GM12865 (cell line): ENCODE data around the gene CPNE4.
"Not testable (repeated sequence)": the region's sequence is repeated elsewhere in the genome, so short reads cannot be mapped to it uniquely, and the experiment has no call there.

Experiments
- DNase-seq: peaks from one replicate; pipeline ENCODE4 v3.0.0; 2010; ENCODE audit warnings: low read depth
- H3K4me3 ChIP-seq: 2 replicates; pipeline ENCODE4 v1.5.1; 2011; ENCODE audit warnings: mild to moderate bottlenecking, low read depth, low read length, control low read depth
- CTCF ChIP-seq: IDR thresholded peaks from 2 replicates; pipeline ENCODE4 v1.5.1; 2011; ENCODE audit warnings: low read length, control low read depth, low read depth, inconsistent platforms; ENCODE audit not compliant: insufficient read depth; ENCODE audit errors: missing control alignments

Gene CPNE4

GRCh38 chr3:132064114-132064513 lies 29.3 kb upstream of the CPNE4 start:
- H3K4me3 ChIP-seq: no peak overlapping the region
- no peak for DNase-seq
- TF ChIP-seq CTCF: no peak

GRCh38 chr3:132062535-132062934 lies 27.7 kb upstream of the CPNE4 start:
- H3K4me3 ChIP-seq: no peak overlapping the region
- no peak for TF ChIP-seq CTCF
- no peak for DNase-seq

GRCh38 chr3:132055872-132056271 lies 21.1 kb upstream of the CPNE4 start:
- no peak for TF ChIP-seq CTCF
- no peak overlapping the region for H3K4me3 ChIP-seq
- DNase-seq: no peak

- TF ChIP-seq CTCF: no peak
These were observed 12.4 kb upstream of the CPNE4 start for GRCh38 chr3:132047209-132047608.

GRCh38 chr3:132044874-132045273 lies 10.1 kb upstream of the CPNE4 start:
- H3K4me3 ChIP-seq, DNase-seq: not testable (repeated sequence)

More at GRCh38 chr3:132047209-132047608, 12.4 kb upstream of the CPNE4 start:
- no peak overlapping the region for H3K4me3 ChIP-seq
- DNase-seq: no peak

- no peak for DNase-seq
- no peak overlapping the region for H3K4me3 ChIP-seq
- TF ChIP-seq CTCF: no peak
These were observed 7.9 kb upstream of the CPNE4 start for GRCh38 chr3:132042681-132043080.

- peak; percentile 6 for DNase-seq
- H3K4me3 ChIP-seq: no peak overlapping the region
- TF ChIP-seq CTCF: peak; percentile 42
These were observed 3.5 kb upstream of the CPNE4 start for GRCh38 chr3:132038198-132038825.
